Measurements from ENCODE around the gene SIK3. TPM values are rescaled to one million over a fixed set of nuclear protein-coding genes. Genes with fewer than 3 reads are reported as not detected.
A peak's percentile ranks its signal among the peaks of the same experiment; 100 is the strongest.

Gene SIK3
- polyA plus RNA-seq, 6 donors from 2014 or later: 27.7 to 52.1 (median 35.6) TPM

DNA sequence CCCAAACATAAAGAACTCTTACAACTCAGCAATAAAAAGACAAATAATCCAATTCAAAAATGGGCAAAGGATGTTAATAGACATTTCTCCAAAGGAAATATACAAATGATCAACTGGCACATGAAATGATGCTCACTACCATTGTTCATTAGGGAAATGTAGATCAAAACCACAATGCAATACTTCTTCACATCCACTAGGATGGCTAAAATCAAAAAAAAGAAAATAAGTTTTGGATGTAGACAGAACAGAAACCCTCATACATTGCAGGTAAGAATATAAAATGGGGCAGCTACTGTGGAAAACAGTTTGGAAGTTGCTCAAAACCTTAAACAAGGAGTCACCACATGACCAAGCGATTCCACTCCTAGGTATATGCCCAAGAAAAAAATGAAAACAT lies 16.3 kb downstream of the SIK3 start:
- peaks cover 61 to 81% (median 73%) of the 10 kb centered on the region in 3 donors for H3K4me1 Mint-ChIP-seq
- H3K4me3 Mint-ChIP-seq: peak overlapping the region in 3 of 8 donors; percentile 4 to 25 (median 19)
- DNase-seq: no peak
- no peaks in the 10 kb centered on the region for H3K9me3 Mint-ChIP-seq
- ATAC-seq (ENCODE audit: low read depth in 2 of 2): peak; percentile 27 to 29
- H3K36me3 Mint-ChIP-seq: no peaks in the 10 kb centered on the region
- H3K27me3 Mint-ChIP-seq: no peaks in the 10 kb centered on the region
- H3K27ac Mint-ChIP-seq: peak overlapping the region in 1 of 6 donors; percentile 13

DNA sequence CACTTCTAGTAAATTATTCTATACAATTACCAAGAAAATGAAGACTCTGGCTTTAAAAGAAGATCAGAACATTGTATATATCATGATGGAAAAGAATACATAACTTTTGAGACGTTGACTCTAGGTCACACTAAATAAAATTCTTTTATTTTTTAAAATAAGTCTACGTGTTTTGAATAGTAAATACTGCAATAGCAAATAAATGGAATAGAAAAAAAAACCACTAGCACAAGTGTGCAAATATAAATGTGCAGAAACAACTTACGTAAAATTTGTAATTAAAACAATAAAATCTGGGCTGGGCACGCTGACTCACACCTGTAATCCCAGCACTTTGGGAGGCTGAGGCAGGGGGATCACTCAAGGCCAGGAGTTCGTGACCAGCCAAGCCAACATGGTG lies 17.9 kb downstream of the SIK3 start:
- Mint-ChIP-seq H3K4me1 (peaks cover 57 to 81% (median 71%) of the 10 kb centered on the region in 3 donors), H3K4me3 (peak overlapping the region in 1 of 8 donors; percentile 12), H3K27me3 (no peaks in the 10 kb centered on the region), H3K27ac (no peak overlapping the region), H3K36me3 (no peaks in the 10 kb centered on the region), H3K9me3 (no peaks in the 10 kb centered on the region)
- ATAC-seq (ENCODE audit: low read depth in 2 of 2) (no peak), DNase-seq (no peak)

DNA sequence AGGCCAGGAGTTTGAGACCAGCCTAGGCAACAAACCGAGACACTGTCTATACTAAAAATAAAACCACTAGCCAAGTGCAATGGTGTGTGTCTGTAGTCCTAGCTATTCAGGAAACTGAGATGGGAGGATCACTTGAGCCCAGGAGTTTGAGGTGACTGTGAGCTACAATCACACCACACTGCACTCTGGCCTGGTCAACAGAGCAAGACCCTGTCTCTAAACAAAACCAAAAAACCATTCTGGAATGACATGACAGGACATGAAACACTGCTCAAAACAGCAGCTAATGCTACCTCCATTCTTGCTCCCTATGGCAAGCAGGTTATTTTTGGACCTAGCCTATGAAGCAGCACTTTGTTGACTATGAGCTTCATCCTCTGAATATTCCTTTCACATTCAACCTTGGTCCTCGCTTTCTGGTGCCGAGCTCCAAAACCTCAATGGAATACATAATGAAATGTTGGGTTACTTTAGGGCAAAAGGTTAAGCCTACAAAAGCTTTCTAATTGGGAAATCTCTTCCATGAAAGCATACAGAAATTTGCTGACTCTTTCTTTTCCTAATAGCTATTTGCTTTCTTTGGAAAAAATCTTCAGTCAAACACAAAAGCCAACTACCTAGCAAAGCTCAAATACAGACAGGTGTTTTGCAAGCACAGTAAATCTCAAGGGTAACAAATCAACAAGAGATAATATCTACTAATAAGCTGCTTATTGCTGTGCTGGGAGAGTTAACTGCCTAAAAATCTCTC lies 21.1 kb downstream of the SIK3 start:
- Mint-ChIP-seq H3K9me3 (no peaks in the 10 kb centered on the region), H3K36me3 (no peaks in the 10 kb centered on the region), H3K27ac (peak overlapping the region in 2 of 6 donors; percentile 15 to 54), H3K27me3 (no peaks in the 10 kb centered on the region), H3K4me1 (peaks cover 49 to 80% (median 64%) of the 10 kb centered on the region in 3 donors), H3K4me3 (peak overlapping the region in 7 of 8 donors; percentile 32 to 81 (median 43))
- peak; percentile 34 to 48 for ATAC-seq (ENCODE audit: low read depth in 2 of 2)
- no peak for DNase-seq

DNA sequence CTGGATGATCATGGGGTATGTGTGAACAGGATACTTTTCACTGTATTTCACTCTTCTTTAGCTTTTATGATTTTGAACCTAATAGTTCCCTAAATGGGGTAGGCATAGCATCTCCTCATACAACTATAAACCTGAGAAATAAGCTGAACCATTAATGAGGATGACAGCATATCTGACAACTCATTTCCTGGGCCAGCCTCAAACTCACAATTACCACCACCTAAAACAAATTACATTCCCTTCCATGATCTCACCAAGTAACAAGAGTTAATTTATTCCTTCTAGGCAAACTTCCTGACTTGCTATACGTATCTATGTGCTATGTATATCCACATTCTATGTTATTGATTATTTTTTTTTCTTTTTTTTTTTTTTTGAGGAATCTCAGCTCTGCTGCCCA lies 23.0 kb downstream of the SIK3 start:
- peak overlapping the region in 1 of 6 donors; percentile 10 for H3K27ac Mint-ChIP-seq
- no peaks in the 10 kb centered on the region for H3K27me3 Mint-ChIP-seq
- DNase-seq: no peak
- H3K36me3 Mint-ChIP-seq: peaks cover 0 to 7% of the 10 kb centered on the region in 2 donors
- ATAC-seq (ENCODE audit: low read depth in 2 of 2): no peak
- H3K4me3 Mint-ChIP-seq: peak overlapping the region in 2 of 8 donors; percentile 17 to 33
- no peaks in the 10 kb centered on the region for H3K9me3 Mint-ChIP-seq
- H3K4me1 Mint-ChIP-seq: peaks cover 45 to 79% (median 59%) of the 10 kb centered on the region in 3 donors

DNA sequence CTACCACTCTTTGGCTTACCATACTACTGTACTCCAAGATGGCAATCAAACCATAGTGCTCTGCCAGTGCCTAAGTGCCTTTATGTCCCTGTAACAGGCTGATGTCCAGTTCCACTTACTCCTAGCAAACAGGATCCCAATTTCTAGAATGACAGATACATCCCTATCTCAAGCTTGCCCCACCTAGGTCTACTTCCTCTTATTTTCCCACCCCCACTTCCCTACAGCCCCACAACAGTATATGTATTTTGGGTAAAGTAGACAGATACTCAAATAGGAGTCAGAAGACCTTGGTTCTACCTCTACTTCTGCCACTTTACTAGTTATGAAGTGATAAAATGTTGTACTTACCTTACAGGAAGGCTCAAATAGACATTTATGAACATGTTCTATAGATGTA lies 24.1 kb downstream of the SIK3 start:
- DNase-seq (peak; percentile 38), ATAC-seq (ENCODE audit: low read depth in 2 of 2) (peak; percentile 63 to 71)
- no peaks in the 10 kb centered on the region for H3K27me3 Mint-ChIP-seq
- H3K9me3 Mint-ChIP-seq: no peaks in the 10 kb centered on the region
- peak overlapping the region in 3 of 6 donors; percentile 69 to 80 (median 76) for H3K27ac Mint-ChIP-seq
- H3K36me3 Mint-ChIP-seq: peaks cover 0 to 7% of the 10 kb centered on the region in 2 donors
- peak overlapping the region in 5 of 8 donors; percentile 4 to 33 (median 29) for H3K4me3 Mint-ChIP-seq
- H3K4me1 Mint-ChIP-seq: peaks cover 52 to 87% (median 66%) of the 10 kb centered on the region in 3 donors

DNA sequence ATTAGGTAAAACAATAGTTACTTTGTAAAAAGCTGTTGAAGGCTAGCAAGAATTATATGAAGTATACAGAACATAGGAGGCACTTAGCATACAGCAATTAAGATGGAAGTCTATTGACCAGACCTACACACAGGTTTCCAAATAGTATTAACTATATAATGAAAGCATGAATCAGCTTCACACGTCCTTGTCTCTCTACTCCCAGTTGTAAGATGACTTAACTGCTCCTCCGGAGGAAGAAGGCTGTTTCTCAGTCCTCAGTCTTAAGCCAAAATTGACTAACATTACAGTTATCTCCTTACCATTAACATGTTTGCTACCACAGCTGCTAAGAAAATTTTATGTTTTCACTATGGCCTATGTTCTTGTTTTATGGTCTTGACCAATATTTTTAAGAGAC lies 24.7 kb downstream of the SIK3 start:
- peaks cover 55 to 88% (median 67%) of the 10 kb centered on the region in 3 donors for H3K4me1 Mint-ChIP-seq
- H3K27me3 Mint-ChIP-seq: no peaks in the 10 kb centered on the region
- DNase-seq (no peak), ATAC-seq (ENCODE audit: low read depth in 2 of 2) (no peak)
- no peak overlapping the region for H3K4me3 Mint-ChIP-seq
- peak overlapping the region in 4 of 6 donors; percentile 61 to 80 (median 72) for H3K27ac Mint-ChIP-seq
- peaks cover 0 to 7% of the 10 kb centered on the region in 2 donors for H3K36me3 Mint-ChIP-seq
- H3K9me3 Mint-ChIP-seq: no peaks in the 10 kb centered on the region

DNA sequence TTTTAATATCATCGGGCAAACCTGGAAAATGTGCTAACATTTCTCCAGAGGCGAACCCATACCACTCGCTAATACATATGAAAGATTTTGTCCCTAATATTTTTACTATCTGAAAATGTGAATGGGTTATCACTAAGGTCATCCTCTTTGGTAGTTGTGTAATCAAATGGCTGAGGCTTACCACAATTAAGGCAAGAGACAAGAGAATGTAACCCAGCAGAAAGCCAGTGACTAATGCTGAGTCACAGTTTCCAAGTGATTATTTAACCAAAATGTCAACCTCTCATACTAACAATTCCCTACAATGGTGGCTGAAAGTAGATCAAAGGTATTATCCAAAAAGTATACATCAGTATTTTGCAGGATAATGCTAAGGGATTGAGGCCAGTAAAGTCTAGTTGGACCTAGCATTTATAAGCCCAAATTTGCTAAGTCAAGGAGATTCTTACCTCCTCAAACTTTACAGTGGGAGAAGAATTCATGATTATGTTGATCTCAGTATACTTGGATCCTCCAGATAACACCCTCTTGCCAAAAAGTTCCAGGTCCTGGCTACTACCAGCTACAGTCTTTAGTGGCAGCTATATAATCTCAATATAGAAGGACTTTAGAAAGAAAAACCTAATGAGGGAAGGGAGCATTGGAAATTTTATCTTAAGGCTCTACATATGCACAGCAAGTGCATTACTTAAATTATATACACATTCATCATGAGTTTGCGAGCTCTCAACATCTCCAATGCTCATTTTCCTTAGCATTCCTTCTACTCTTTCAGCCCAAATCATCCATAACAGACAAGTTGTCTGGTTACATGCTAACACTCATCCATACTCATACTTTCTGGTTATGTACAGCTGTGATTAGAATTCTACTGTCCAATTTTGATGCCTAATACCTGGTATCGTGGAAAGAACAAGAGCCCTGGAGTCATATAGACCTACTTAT lies 25.4 kb downstream of the SIK3 start:
- DNase-seq (no peak), ATAC-seq (ENCODE audit: low read depth in 2 of 2) (no peak)
- H3K4me1 Mint-ChIP-seq: peaks cover 56 to 91% (median 74%) of the 10 kb centered on the region in 3 donors
- H3K36me3 Mint-ChIP-seq: peaks cover 0 to 7% of the 10 kb centered on the region in 2 donors
- H3K27ac Mint-ChIP-seq: peak overlapping the region in 2 of 6 donors; percentile 61 to 76
- H3K9me3 Mint-ChIP-seq: no peaks in the 10 kb centered on the region
- H3K27me3 Mint-ChIP-seq: no peaks in the 10 kb centered on the region
- no peak overlapping the region for H3K4me3 Mint-ChIP-seq

DNA sequence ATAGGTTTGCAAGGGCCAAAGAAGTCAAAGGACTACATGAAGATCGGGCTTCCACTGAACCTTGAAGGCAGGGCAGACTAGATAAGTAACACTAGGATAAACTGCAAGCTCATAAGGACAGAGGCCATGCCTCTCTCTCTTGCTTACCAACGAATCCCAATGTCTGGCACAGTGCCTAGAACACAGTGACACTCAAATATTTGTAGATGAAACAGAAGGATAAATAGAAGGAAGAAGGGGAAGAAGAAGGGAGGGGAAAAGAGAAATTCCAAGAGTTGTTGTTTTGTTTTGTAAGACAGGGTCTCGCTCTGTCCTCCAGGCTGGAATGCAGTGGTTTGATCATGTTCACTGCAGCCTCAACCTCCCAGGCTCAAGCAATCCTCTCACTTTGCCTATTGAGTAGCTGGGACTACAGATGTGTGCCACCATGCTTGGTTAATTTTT lies 26.9 kb downstream of the SIK3 start:
- Mint-ChIP-seq H3K27ac (peak overlapping the region in 5 of 6 donors; percentile 34 to 89 (median 81)), H3K9me3 (no peaks in the 10 kb centered on the region), H3K36me3 (peaks cover 0 to 7% of the 10 kb centered on the region in 2 donors), H3K4me1 (peaks cover 55 to 90% (median 75%) of the 10 kb centered on the region in 3 donors), H3K4me3 (peak overlapping the region in 2 of 8 donors; percentile 8 to 57), H3K27me3 (no peaks in the 10 kb centered on the region)
- ATAC-seq (ENCODE audit: low read depth in 2 of 2): no peak
- DNase-seq: no peak

DNA sequence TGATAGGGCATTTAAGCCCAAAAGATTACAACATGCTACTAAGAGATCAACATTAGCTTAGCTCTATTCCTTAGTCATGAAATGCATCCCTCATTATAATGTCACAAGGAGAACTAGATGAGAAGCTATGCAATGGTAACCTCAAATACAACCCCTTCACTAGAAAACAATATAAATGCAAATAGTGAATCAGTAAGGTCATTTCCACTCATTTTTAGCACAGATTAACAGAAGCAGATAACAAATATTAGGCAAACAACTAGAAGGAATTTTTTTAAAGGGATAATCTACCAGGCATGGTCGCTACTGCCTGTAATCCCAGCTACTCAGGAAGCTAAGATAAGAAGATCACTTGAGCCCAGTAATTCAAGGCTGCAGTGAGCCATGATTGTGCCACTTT lies 28.2 kb downstream of the SIK3 start:
- DNase-seq: no peak
- Mint-ChIP-seq H3K27ac (peak overlapping the region in 3 of 6 donors; percentile 62 to 68 (median 67)), H3K4me1 (peaks cover 55 to 85% (median 70%) of the 10 kb centered on the region in 3 donors), H3K9me3 (no peaks in the 10 kb centered on the region), H3K27me3 (no peaks in the 10 kb centered on the region), H3K4me3 (no peak overlapping the region), H3K36me3 (peaks cover 0 to 7% of the 10 kb centered on the region in 2 donors)
- no peak for ATAC-seq (ENCODE audit: low read depth in 2 of 2)

DNA sequence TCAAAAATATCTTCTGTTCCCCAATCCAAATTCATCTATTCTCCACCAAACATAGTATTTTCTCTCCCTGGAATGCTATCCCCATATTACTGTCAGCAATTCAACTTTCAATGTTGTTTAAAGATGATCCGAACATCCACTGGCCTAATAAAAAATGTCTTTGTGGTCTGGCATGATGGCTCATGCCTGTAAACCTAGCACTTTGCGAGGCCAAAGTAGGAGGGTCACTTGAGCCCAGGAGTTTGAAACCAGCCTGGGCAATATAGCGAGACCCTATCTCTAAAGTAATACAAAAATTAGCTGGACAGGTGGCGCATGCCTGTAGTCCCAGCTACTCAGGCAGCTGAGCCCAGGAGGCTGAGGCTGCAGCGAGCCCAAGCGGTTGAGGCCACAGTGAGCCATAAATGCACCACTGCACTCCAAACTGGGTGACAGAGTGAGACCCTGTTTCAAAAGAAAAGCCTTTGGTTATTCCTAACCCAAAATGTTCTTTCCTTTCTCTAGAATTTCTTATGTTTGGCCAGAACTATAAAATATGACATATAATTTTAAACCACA lies 29.8 kb downstream of the SIK3 start:
- H3K27me3 Mint-ChIP-seq: no peaks in the 10 kb centered on the region
- no peak overlapping the region for H3K4me3 Mint-ChIP-seq
- peaks cover 0 to 7% of the 10 kb centered on the region in 2 donors for H3K36me3 Mint-ChIP-seq
- no peak for DNase-seq
- H3K9me3 Mint-ChIP-seq: no peaks in the 10 kb centered on the region
- peak overlapping the region in 4 of 6 donors; percentile 5 to 77 (median 50) for H3K27ac Mint-ChIP-seq
- H3K4me1 Mint-ChIP-seq: peaks cover 56 to 86% (median 70%) of the 10 kb centered on the region in 3 donors
- ATAC-seq (ENCODE audit: low read depth in 2 of 2): no peak

DNA sequence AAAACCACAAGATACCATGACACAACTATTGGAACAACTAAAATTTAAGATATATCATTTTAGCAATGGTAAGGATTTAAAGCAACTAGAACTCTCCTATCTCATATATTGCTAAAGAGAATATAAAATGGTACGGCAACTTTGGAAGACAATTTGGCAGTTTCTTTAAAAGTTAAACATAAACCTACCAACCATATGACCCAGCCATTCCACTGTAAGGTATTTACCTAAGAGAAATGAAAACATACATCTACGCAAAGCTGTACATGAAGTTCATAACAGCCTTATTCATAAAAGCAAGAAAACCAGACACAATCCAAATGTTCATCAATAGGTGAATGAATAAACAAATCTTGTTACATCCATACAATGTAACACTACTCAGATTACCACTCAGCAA lies 31.3 kb downstream of the SIK3 start:
- Mint-ChIP-seq H3K27me3 (no peaks in the 10 kb centered on the region), H3K4me1 (peaks cover 60 to 89% (median 70%) of the 10 kb centered on the region in 3 donors), H3K27ac (peak overlapping the region in 3 of 6 donors; percentile 44 to 68 (median 54)), H3K36me3 (peaks cover 0 to 7% of the 10 kb centered on the region in 2 donors), H3K9me3 (no peaks in the 10 kb centered on the region), H3K4me3 (peak overlapping the region in 1 of 8 donors; percentile 0)
- no peak for ATAC-seq (ENCODE audit: low read depth in 2 of 2)
- no peak for DNase-seq

DNA sequence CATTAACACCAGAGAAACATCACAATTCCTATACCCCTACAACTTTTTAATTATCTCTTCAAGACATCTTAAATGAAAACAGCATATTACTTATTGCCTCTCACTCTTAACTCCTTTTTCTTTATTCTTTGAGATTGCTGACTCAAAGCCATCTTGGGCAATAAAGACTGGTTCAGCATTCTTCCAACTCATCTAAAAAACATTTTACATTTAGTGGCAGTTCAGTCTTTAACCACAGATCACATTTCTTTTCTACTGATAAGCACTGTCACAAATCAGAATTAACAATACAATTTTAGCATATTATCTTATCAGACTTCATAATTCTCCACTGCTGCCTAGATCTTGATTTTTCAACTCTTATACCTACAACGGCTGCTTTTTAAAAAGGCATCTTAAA lies 34.0 kb downstream of the SIK3 start:
- H3K36me3 Mint-ChIP-seq: peaks cover 0 to 4% of the 10 kb centered on the region in 2 donors
- no peaks in the 10 kb centered on the region for H3K9me3 Mint-ChIP-seq
- H3K27me3 Mint-ChIP-seq: no peaks in the 10 kb centered on the region
- ATAC-seq (ENCODE audit: low read depth in 2 of 2): no peak
- no peak for DNase-seq
- peak overlapping the region; percentile 60 to 98 (median 92) for H3K27ac Mint-ChIP-seq
- peaks cover 69 to 92% (median 74%) of the 10 kb centered on the region in 3 donors for H3K4me1 Mint-ChIP-seq
- peak overlapping the region in 5 of 8 donors; percentile 3 to 86 (median 63) for H3K4me3 Mint-ChIP-seq

DNA sequence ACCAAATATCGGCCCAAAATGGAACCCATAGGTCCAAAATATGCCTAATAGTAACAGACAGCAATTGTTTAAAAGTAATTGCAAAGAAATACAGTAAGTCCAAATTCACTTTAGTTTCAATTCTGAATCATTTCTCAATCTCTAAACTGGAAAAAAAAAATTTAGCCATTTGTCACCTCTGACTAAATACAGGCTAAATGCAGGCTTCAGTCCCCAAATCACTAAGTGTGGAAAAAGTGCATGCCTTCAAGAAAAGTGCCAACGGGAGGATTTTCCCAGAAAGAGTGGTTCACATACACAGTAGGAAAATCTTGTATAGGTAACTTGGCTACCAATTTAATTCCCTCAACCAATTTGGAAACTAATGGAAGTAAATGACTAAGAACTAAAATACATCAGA lies 35.7 kb downstream of the SIK3 start:
- Mint-ChIP-seq H3K36me3 (peaks cover 0 to 4% of the 10 kb centered on the region in 2 donors), H3K27ac (peak overlapping the region; percentile 84 to 98 (median 94)), H3K4me3 (peak overlapping the region in 5 of 8 donors; percentile 6 to 80 (median 45)), H3K27me3 (no peaks in the 10 kb centered on the region), H3K9me3 (no peaks in the 10 kb centered on the region), H3K4me1 (peaks cover 74 to 94% (median 77%) of the 10 kb centered on the region in 3 donors)
- DNase-seq (no peak), ATAC-seq (ENCODE audit: low read depth in 2 of 2) (no peak)
